Testis (tissue), 3 donors: ENCODE data around the gene CDK4. TPM values are rescaled to one million over a fixed set of nuclear protein-coding genes. Genes with fewer than 3 reads are reported as not detected.

Source experiments
- DNase-seq: peaks from one replicate; pipeline ENCODE4 v3.0.0-alpha.2; 2019
- H3K27ac ChIP-seq, 2 donors: fragments of 200-600 bp; sonication (generic); one replicate each; pipeline ENCODE4 v1.5.1; 2019
- H3K27me3 ChIP-seq: fragments of 200-600 bp; sonication (generic); one replicate; pipeline ENCODE4 v1.5.1; 2019
- H3K36me3 ChIP-seq: fragments of 200-600 bp; sonication (generic); one replicate; pipeline ENCODE4 v1.5.1; 2017; ENCODE audit warnings: low read depth; ENCODE audit errors: missing control alignments
- H3K4me1 ChIP-seq: fragments of 200-600 bp; sonication (generic); one replicate; pipeline ENCODE4 v1.5.1; 2019
- H3K4me3 ChIP-seq, 2 donors: fragments of 200-600 bp; sonication (generic); one replicate each; pipeline ENCODE4 v1.5.1; 2017 to 2019
- H3K9me3 ChIP-seq: fragments of 200-600 bp; sonication (generic); one replicate; pipeline ENCODE4 v1.5.1; 2017
- CTCF ChIP-seq, 3 experiments: fragments of 450-650 bp in 2 of 3; fragments of 200-600 bp in 1 of 3; sonication (generic) in 1 of 3; IDR thresholded peaks; one replicate each; pipeline ENCODE4 v1.5.1; 2016 to 2019; ENCODE audit warnings: antibody characterized with exemption in 3 of 3, mild to moderate bottlenecking in 2 of 3, moderate library complexity in 1 of 3
- POLR2A ChIP-seq: fragments of 450-650 bp; IDR thresholded peaks from one replicate; pipeline ENCODE4 v1.6.1; 2017; ENCODE audit warnings: antibody characterized with exemption, mild to moderate bottlenecking, moderate library complexity
- WGBS, 2 donors: methylation state at CpG; one replicate each; pipeline ENCODE4 v1.1.5; 2018; 5-methylcytosine and 5-hydroxymethylcytosine counted together
- intact Hi-C: fragments of 100-400 bp; cut with DNase I; formaldehyde crosslinking; loops from one replicate; pipeline ENCODE4 v1.15.1; 2023; ENCODE audit warnings: low total_unique reads
- polyA plus RNA-seq: library from polyadenylated mRNA; stranded (reverse); fragments of 350-450 nt; fragmentation: Illumina TruSeq; extraction: RNeasy Lipid Tissue Mini Kit (QIAGEN cat#74804); gene quantifications from one replicate; pipeline ENCODE4 v1.2.3, GENCODE V29; 2014; ENCODE audit warnings: low read depth, low replicate concordance; ENCODE audit not compliant: insufficient read depth
- total RNA-seq, 2 donors: library from RNA; depleted of rRNA; stranded (reverse); fragments of >200 nt; gene quantifications; one replicate each; pipeline ENCODE4 v1.2.3, GENCODE V29; 2016

CDK4 gene
- total and polyA plus RNA-seq, 3 donors from 2014 or later, result 47.0 to 73.5 (median 64.4) TPM

GRCh38 chr12:57755194-57755453 lies 3.0 kb upstream of the CDK4 start:
- Histone ChIP-seq H3K27ac (no peak overlapping the region), H3K36me3 (no peaks in the 10 kb centered on the region), H3K9me3 (no peaks in the 10 kb centered on the region), H3K4me1 (peaks cover 27% of the 10 kb centered on the region), H3K27me3 (no peaks in the 10 kb centered on the region), H3K4me3 (peak overlapping the region; percentile 70 to 71)
- intact Hi-C loops, result no loop called here
- TF ChIP-seq CTCF (IDR thresholded peaks at IDR 0.05), result no peak
- TF ChIP-seq POLR2A, result no peak
- WGBS, 2 donors, result 0% methylated on average over 18 of the region's 34 CpGs; no CpG with 5 or more reads in 1 of the 2 donors
- DNase-seq, result no peak

GRCh38 chr12:57754411-57755193 lies 2.5 kb upstream of the CDK4 start, which contains the start of gene MARCHF9:
Gene MARCHF9 (plus strand): TSS chr12:57755103. CDS start chr12:57755529, 426 bp downstream.
- H3K27ac ChIP-seq, result no peak within 1 kb of the TSS
- peak; percentile 80 for DNase-seq
- H3K36me3 ChIP-seq, result no peaks in the 10 kb centered on the region
- TF ChIP-seq POLR2A (no peak), CTCF (IDR thresholded peaks at IDR 0.05) (no peak)
- no peaks in the 10 kb centered on the region for H3K27me3 ChIP-seq
- WGBS, 2 donors, result 2% methylated on average over 14 to 17 of the region's 41 CpGs
- peak within 1 kb of the TSS; percentile 70 to 71 for H3K4me3 ChIP-seq
- no peaks in the 10 kb centered on the region for H3K9me3 ChIP-seq
- intact Hi-C loops, result no loop called here
- H3K4me1 ChIP-seq, result peaks cover 27% of the 10 kb centered on the region

GRCh38 chr12:57753756-57754337 lies 1.7 kb upstream of the CDK4 start:
- H3K36me3 ChIP-seq, result peaks cover 2% of the 10 kb centered on the region
- no peak overlapping the region for H3K27ac ChIP-seq
- no peaks in the 10 kb centered on the region for H3K27me3 ChIP-seq
- H3K4me1 ChIP-seq, result peaks cover 27% of the 10 kb centered on the region
- intact Hi-C loops, result no loop called here
- no peak for DNase-seq
- no peak for TF ChIP-seq POLR2A
- TF ChIP-seq CTCF (IDR thresholded peaks at IDR 0.05), result no peak
- WGBS, 2 donors, result 0 to 13% methylated on average over 1 of the region's 1 CpG
- no peaks in the 10 kb centered on the region for H3K9me3 ChIP-seq
- no peak overlapping the region for H3K4me3 ChIP-seq

- Histone ChIP-seq H3K4me3 (peak overlapping the region; percentile 70 to 80), H3K4me1 (peaks cover 27% of the 10 kb centered on the region), H3K36me3 (peaks cover 6% of the 10 kb centered on the region), H3K9me3 (no peaks in the 10 kb centered on the region), H3K27me3 (no peaks in the 10 kb centered on the region), H3K27ac (peak overlapping the region in 1 of 2 donors; percentile 87)
- WGBS, 2 donors, result 1 to 4% methylated on average over 5 of the region's 5 CpGs
- no peak for DNase-seq
- TF ChIP-seq CTCF (IDR thresholded peaks at IDR 0.05) (no peak), POLR2A (no peak)
- intact Hi-C loops, result no loop called here
These were observed 524 bp upstream of the CDK4 start for GRCh38 chr12:57752668-57753000.

GRCh38 chr12:57751432-57751787 lies 700 bp downstream of the CDK4 start:
- DNase-seq, result no peak
- H3K4me1 ChIP-seq, result peaks cover 27% of the 10 kb centered on the region
- peak overlapping the region; percentile 81 to 87 for H3K27ac ChIP-seq
- TF ChIP-seq CTCF (IDR thresholded peaks at IDR 0.05), result no peak
- TF ChIP-seq POLR2A, result no peak
- WGBS, 2 donors, result 10 to 14% methylated on average over 8 of the region's 8 CpGs
- H3K36me3 ChIP-seq, result peaks cover 6% of the 10 kb centered on the region
- intact Hi-C loops, result no loop called here
- H3K27me3 ChIP-seq, result no peaks in the 10 kb centered on the region
- no peaks in the 10 kb centered on the region for H3K9me3 ChIP-seq
- H3K4me3 ChIP-seq, result peak overlapping the region; percentile 70 to 80
